Fibroblast of gingiva (primary cell): ENCODE data around the gene EFNA5.

Experiments used
- DNase-seq: peaks from one replicate; pipeline ENCODE4 v3.0.0-alpha.2; 2011; ENCODE audit warnings: low read depth

The EFNA5 gene

DNA sequence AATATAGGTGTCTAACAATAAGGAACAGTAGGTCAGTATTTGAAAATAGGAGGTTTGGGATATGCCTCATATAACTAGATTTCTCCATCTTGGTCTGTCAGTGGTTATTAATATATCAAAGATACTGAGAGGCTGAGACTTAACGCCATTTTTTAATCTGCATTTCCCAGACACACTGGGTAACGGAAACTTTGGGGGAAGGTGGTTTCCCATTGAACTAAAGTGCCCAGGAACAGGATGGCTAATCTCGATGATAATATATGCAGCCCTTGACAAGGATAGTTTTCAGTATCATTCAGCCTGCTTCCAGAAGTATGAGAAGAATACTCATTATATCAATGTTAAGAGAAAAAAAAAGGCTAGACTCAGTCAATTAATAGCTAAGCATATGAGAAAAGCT lies 30.7 kb downstream of the EFNA5 start:
- no peak for DNase-seq

GRCh38 chr5:107636555-107636954 lies 34.2 kb downstream of the EFNA5 start:
- peak; percentile 7 for DNase-seq

- no peak for DNase-seq
These were observed 34.7 kb downstream of the EFNA5 start for GRCh38 chr5:107636068-107636467.

DNA sequence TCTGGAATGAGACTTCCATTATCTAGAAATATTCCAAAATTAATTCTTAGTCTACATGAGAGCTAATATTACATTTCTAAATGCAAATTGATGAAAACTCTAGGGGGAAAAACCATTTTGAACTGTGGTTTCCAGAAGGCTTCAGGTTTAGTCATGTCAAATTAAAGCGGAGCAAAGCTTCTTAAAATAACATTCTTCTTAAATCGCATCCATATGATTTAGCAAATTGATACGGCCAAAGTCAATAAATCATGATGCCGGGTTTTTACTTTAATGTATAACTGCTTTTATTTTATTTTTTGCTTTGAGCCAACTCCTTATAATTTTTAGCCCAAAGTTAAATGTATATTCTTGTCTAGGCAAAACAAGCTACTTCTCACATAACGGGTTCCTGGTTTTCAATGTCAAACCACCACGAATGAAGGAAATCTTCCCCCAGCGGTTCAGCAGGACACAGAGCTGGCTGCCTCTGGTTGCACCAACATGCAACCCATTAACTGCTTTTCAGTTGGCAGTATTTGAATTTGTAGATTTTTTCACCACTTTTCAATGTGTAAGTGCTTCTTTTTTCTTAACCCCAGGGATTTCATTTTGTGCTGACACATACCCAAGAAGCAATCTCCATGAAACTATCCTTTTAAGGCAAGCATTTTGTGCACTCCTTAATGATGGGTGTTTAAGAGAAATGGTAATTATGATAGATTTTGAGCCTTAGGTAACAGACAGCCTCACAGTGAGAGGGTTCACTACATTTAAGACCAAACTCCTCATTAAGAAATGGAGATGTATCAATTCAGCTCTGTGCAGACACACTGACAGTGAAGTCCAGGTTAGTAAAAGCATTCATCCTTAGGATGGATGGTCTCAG lies 35.5 kb downstream of the EFNA5 start:
- DNase-seq, result peak; percentile 64

DNA sequence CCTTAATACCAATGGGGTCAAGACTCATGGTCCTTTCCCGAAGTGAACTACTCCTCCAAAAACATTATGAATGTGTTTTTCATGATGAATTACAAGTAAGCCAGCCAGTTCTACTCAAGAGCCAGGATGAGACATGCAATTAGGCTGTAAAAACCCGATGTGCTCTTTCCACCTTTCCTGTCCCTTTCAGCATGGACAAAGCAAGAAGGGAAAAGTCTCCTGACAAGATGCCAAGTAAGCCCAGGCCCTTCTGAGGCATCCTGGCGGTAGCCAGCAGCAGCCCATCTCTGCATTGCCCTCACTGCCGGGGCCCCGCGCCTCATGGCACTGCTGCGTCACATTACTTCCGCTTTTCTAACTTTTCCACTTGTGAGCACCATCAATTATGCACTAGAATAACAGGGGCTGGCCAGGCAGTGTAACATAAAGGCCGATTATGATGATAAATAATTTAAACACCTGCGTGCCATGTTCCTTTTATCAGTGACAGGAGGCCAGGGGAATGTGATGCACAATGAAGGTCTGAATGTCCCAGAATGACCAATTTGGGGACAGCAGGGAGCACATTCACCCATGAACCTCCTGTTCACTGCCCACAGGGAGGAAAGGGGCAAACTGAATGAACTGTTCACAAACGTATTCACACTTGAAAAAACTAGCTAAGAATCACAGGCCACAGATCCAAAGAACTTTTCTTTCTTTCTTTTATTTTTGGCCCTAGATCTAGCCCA lies 37.4 kb downstream of the EFNA5 start:
- DNase-seq, result peak; percentile 40

GRCh38 chr5:107631805-107632362 lies 38.9 kb downstream of the EFNA5 start:
- peak; percentile 5 for DNase-seq

DNA sequence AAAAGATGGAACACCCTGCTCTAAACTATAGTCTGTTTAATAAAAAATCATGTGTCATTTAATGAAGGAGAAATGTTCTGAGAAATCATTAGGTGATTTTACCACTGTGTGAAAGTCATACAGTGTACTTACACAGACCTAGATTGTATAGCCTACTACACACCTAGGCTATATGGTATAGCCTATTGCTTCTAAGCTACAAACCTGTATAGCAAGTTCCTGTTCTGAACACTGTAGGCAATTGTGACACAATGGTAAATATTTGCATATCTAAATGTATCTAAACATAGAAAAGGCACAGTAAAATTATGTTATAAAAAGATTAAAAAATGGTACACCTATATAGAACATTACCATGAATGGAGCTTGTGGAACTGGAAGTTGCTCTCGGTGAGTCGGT lies 40.6 kb downstream of the EFNA5 start:
- DNase-seq, result no peak

- no peak for DNase-seq
These were observed 46.5 kb downstream of the EFNA5 start for GRCh38 chr5:107624235-107624634.

- DNase-seq, result no peak
These were observed 49.6 kb downstream of the EFNA5 start for GRCh38 chr5:107621089-107621488.

- peak; percentile 3 for DNase-seq
These were observed 51.0 kb downstream of the EFNA5 start for GRCh38 chr5:107619781-107620180.

- peak; percentile 32 for DNase-seq
These were observed 52.5 kb downstream of the EFNA5 start for GRCh38 chr5:107618242-107618641.

DNA sequence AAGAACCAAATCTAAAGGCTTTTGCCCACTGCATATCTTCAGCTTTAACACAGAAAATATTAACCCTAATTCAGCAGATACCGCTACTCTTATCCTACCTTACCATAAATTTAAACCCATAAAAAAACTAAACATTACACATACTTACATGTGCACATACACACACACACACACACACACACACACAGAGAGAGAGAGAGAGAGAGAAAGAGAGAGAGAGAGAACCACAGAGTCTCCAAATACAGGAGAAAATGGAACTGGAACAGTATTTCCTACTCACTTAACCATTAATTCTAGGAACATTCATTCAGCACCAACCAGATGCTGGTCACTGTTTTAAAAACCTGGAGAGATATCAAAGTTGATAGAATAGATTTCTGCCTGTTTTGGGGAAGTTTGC lies 53.7 kb downstream of the EFNA5 start:
- DNase-seq, result no peak

DNA sequence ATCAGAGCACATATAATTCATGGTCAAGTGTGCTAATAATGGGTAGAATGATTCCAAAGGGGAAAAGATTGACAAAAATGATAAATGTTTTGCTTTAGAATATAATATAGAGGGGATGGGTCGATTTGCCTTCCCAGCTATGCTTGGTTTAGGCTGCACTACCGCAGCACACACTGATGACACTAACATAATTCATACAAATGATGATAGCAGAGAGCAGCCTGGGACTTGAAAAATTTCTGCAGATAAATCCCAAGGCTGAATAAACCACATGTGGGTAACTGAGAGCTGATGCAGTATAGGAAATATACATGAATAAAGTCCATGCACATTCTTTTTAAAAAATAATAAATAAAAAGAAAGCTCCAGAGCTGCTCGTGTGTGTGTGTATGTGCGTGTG lies 54.5 kb downstream of the EFNA5 start:
- DNase-seq, result no peak

DNA sequence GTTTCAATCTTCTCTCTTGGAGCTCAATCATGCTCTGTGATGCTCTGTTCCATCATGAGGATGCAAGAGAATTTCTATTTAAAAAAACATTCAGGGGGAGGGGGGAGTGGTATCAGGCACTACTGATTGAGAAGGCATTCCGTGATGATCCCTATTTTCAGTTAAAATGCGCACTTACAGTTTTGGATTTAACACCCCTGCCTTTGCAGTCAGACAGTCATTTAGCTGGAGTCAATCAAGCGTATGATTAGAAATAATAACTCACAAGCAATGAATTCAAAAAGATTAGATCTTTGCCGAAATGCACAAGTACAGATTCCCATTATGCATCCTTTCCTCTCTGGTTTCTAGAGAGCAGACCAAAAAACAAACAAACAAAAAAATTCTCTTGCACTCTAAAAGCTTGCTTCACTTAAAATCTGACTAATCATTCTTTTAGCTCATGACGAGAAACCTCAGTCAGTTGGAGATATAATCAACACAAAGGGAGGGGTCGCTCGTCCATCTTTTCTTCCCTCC lies 55.4 kb downstream of the EFNA5 start:
- DNase-seq, result peak; percentile 44

- no peak for DNase-seq
These were observed 58.2 kb downstream of the EFNA5 start for GRCh38 chr5:107612541-107612940.

- DNase-seq, result no peak
These were observed 59.9 kb downstream of the EFNA5 start for GRCh38 chr5:107610798-107611197.

- no peak for DNase-seq
These were observed 62.9 kb downstream of the EFNA5 start for GRCh38 chr5:107607671-107608345.

DNA sequence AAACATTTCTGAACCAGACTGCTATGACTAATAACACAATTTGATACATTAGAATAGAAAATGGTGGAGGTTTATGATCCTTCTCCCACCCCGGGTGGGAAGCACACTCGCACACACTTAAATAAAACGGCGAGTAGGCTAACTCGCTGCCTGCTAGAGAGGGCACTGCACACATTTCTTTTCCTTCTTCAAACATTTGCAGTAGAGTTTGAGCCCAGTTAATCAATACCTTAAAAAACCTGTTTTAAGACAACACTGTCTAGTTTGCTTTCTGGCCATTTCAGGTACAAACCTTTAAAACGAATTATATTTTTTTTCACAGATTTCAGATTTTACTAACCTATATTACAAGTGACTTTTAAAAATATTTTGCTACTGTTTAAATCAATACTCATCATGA lies 63.5 kb downstream of the EFNA5 start:
- no peak for DNase-seq

- no peak for DNase-seq
These were observed 65.1 kb downstream of the EFNA5 start for GRCh38 chr5:107605596-107606125.

GRCh38 chr5:107604990-107605389 lies 65.7 kb downstream of the EFNA5 start:
- peak; percentile 72 for DNase-seq

DNA sequence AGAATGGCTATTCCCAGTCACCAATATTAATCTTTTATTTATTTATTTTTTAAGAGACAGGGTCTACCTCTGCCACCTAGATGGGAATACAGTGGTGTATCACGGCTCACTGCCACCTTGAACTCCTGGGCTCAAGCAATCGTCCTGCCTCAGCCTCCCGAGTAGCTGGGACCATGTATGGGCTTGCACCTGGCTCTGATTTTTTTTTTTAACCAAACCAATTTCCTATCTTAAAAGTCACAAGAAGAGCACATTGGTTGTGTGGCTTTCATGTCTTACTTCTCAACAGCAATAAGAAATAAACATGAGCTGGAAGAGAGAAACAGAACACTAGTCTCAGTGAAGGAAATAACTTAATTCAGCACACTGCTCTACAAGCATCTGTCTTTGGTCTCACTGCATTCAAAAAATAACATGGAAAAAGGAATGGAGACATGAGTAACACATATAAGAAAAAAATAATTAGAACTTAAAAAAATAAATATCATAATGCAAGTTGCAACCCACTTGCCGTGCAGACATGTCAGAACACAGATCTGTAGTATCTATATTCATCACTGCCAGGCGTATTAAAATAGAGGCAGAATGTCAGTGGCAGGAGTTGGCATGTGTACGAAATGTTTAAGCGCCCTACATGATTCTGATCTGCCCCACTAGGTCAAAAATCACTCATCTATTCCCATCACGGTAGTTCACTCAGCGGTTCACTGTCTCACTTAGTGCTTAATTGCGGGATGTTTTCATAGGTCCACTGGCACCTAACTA lies 66.4 kb downstream of the EFNA5 start:
- no peak for DNase-seq
